Fibroblast of lung (primary cell): ENCODE data around the gene MPP7. TPM values are rescaled to one million over a fixed set of nuclear protein-coding genes. Genes with fewer than 3 reads are reported as not detected.

Experiments used
- DNase-seq, 2 donors: peaks; one replicate each; pipeline versions ENCODE4 v3.0.0 to v3.0.0-alpha.2; 2010; ENCODE audit warnings: low read depth in 2 of 2
- H2AFZ ChIP-seq: 2 replicates; pipeline ENCODE4 v1.5.1; 2012; ENCODE audit warnings: low read length, control low read depth, inconsistent platforms
- H3K27ac ChIP-seq: 2 replicates; pipeline ENCODE4 v1.5.1; 2011; ENCODE audit warnings: low read length, control low read depth; ENCODE audit not compliant: insufficient read depth
- H3K27me3 ChIP-seq: 2 replicates; pipeline ENCODE4 v1.5.1; 2011; ENCODE audit warnings: mild to moderate bottlenecking, low read length; ENCODE audit not compliant: control insufficient read depth, insufficient read depth
- H3K36me3 ChIP-seq: 2 replicates; pipeline ENCODE4 v1.5.1; 2011; ENCODE audit warnings: low read length; ENCODE audit not compliant: control insufficient read depth, insufficient read depth
- H3K4me1 ChIP-seq: 2 replicates; pipeline ENCODE4 v1.5.1; 2011; ENCODE audit warnings: low read length; ENCODE audit not compliant: control insufficient read depth, insufficient read depth; ENCODE audit errors: extremely low read depth
- H3K4me2 ChIP-seq: 2 replicates; pipeline ENCODE4 v1.5.1; 2011; ENCODE audit warnings: low read length, control low read depth; ENCODE audit not compliant: insufficient read depth; ENCODE audit errors: extremely low read depth
- H3K4me3 ChIP-seq, 4 experiments: fragments of 200-600 bp in 1 of 4; sonication (generic) in 1 of 4; replicated peaks in 1 of 4; 2 replicates each; pipeline ENCODE4 v1.5.1; 2011 to 2016; ENCODE audit warnings: low read length in 4 of 4, low read depth in 3 of 4, mild to moderate bottlenecking in 3 of 4, control low read depth in 2 of 4, inconsistent platforms in 1 of 4, mixed read lengths in 1 of 4; ENCODE audit not compliant: insufficient read depth in 1 of 4; ENCODE audit errors: control extremely low read depth in 1 of 4
- H3K79me2 ChIP-seq: 2 replicates; pipeline ENCODE4 v1.5.1; 2012; ENCODE audit warnings: mild to moderate bottlenecking, low read length, inconsistent platforms; ENCODE audit not compliant: control insufficient read depth, insufficient read depth
- H3K9ac ChIP-seq: 2 replicates; pipeline ENCODE4 v1.5.1; 2011; ENCODE audit warnings: mild to moderate bottlenecking, low read length, control low read depth; ENCODE audit not compliant: insufficient read depth
- H3K9me3 ChIP-seq: 2 replicates; pipeline ENCODE4 v1.5.1; 2012; ENCODE audit warnings: low read depth, low read length; ENCODE audit not compliant: control insufficient read depth, insufficient read depth
- H4K20me1 ChIP-seq: 2 replicates; pipeline ENCODE4 v1.5.1; 2011; ENCODE audit warnings: low read length; ENCODE audit not compliant: control insufficient read depth, insufficient read depth; ENCODE audit errors: extremely low read depth
- CTCF ChIP-seq, 2 donors: IDR thresholded peaks in 1 of 2; conservative IDR thresholded peaks in 1 of 2; 1 replicate in 1 of 2; 2 replicates in 1 of 2; pipeline ENCODE4 v1.5.1; 2011 to 2012; ENCODE audit warnings: low read length in 2 of 2, control low read depth in 1 of 2, inconsistent platforms in 1 of 2, low read depth in 1 of 2, mild to moderate bottlenecking in 1 of 2
- EZH2 ChIP-seq: IDR thresholded peaks from 2 replicates; pipeline ENCODE4 v1.5.1; 2012; ENCODE audit warnings: low read length, control low read depth, mild to moderate bottlenecking; ENCODE audit errors: missing control alignments
- polyA plus RNA-seq, 2 donors: library from polyadenylated mRNA; depleted of rRNA in 1 of 2; stranded (reverse) in 1 of 2; unstranded in 1 of 2; fragments of >200 nt; gene quantifications; 2 replicates each; pipeline ENCODE4 v1.2.1, GENCODE V29; 2011 to 2012; ENCODE audit warnings: missing spikeins in 1 of 2
- total RNA-seq: library from RNA; depleted of rRNA; stranded (reverse); fragments of >200 nt; gene quantifications from 2 replicates; pipeline ENCODE4 v1.2.1, GENCODE V29; 2014

MPP7 gene
- total and polyA plus RNA-seq, 2 donors (not counting 1 experiment from before 2014, with no cell fraction given) = 0.26 to 0.99 TPM

- Histone ChIP-seq H3K4me3 (no peak overlapping the region), H4K20me1 (no peaks in the 10 kb centered on the region), H3K27me3 (no peaks in the 10 kb centered on the region), H3K9me3 (no peaks in the 10 kb centered on the region), H3K4me1 (no peaks in the 10 kb centered on the region), H3K36me3 (no peaks in the 10 kb centered on the region), H2AFZ (no peak overlapping the region), H3K9ac (no peak overlapping the region), H3K27ac (no peak overlapping the region), H3K4me2 (no peak overlapping the region), H3K79me2 (no peaks in the 10 kb centered on the region)
- no peak for DNase-seq
- TF ChIP-seq EZH2 = no peak
Measured at GRCh38 chr10:28285816-28286215, 17.0 kb downstream of the MPP7 start.

- Histone ChIP-seq H3K27me3 (no peaks in the 10 kb centered on the region), H3K4me1 (no peaks in the 10 kb centered on the region), H3K36me3 (no peaks in the 10 kb centered on the region), H3K27ac (no peak overlapping the region), H3K9me3 (no peaks in the 10 kb centered on the region), H4K20me1 (no peaks in the 10 kb centered on the region), H3K9ac (no peak overlapping the region), H3K4me3 (no peak overlapping the region), H3K4me2 (no peak overlapping the region), H2AFZ (no peak overlapping the region), H3K79me2 (no peaks in the 10 kb centered on the region)
- TF ChIP-seq EZH2 = no peak
- TF ChIP-seq CTCF (conservative IDR thresholded peaks at IDR 0.05 in 1 of 2, IDR thresholded peaks at IDR 0.05 in 1 of 2; ENCODE audit: low read depth in 1 of 2, low read length in 2 of 2) = no peak
- DNase-seq = no peak
Measured at GRCh38 chr10:28284126-28284525, 18.7 kb downstream of the MPP7 start.

GRCh38 chr10:28283251-28283650 lies 19.6 kb downstream of the MPP7 start:
- no peaks in the 10 kb centered on the region for H3K9me3 ChIP-seq
- H3K36me3 ChIP-seq = no peaks in the 10 kb centered on the region
- no peak overlapping the region for H2AFZ ChIP-seq
- H3K79me2 ChIP-seq = no peaks in the 10 kb centered on the region
- no peak overlapping the region for H3K27ac ChIP-seq
- H3K9ac ChIP-seq = no peak overlapping the region
- no peaks in the 10 kb centered on the region for H3K27me3 ChIP-seq
- TF ChIP-seq EZH2 (no peak), CTCF (conservative IDR thresholded peaks at IDR 0.05 in 1 of 2, IDR thresholded peaks at IDR 0.05 in 1 of 2; ENCODE audit: low read depth in 1 of 2, low read length in 2 of 2) (no peak)
- H3K4me2 ChIP-seq = no peak overlapping the region
- no peak overlapping the region for H3K4me3 ChIP-seq
- DNase-seq = no peak
- H3K4me1 ChIP-seq = no peaks in the 10 kb centered on the region
- H4K20me1 ChIP-seq = no peaks in the 10 kb centered on the region
